GM23338 (cell line): ENCODE data around the gene FUT7. TPM values are rescaled to one million over a fixed set of nuclear protein-coding genes. Genes with fewer than 3 reads are reported as not detected.

ENCODE experiments used
- CREB1 ChIP-seq: fragments of 250-450 bp; sonication (Bioruptor Pico); IDR thresholded peaks from 2 replicates; pipeline ENCODE4 v1.5.0; 2020; ENCODE audit warnings: low read depth, mild to moderate bottlenecking, moderate library complexity
- JUNB ChIP-seq: IDR thresholded peaks from one replicate; pipeline ENCODE4 v1.6.1; 2016; ENCODE audit warnings: antibody characterized with exemption; ENCODE audit not compliant: unreplicated experiment
- NANOG ChIP-seq: IDR thresholded peaks from 2 replicates; pipeline ENCODE4 v1.6.1; 2016; ENCODE audit warnings: antibody characterized with exemption, borderline replicate concordance
- POLR2AphosphoS5 ChIP-seq: IDR thresholded peaks from 2 replicates; pipeline ENCODE4 v1.6.1; 2016; ENCODE audit warnings: antibody characterized with exemption, low read depth
- STAT1 ChIP-seq: IDR thresholded peaks from one replicate; pipeline ENCODE4 v1.6.1; 2016; ENCODE audit warnings: antibody characterized with exemption; ENCODE audit not compliant: unreplicated experiment
- ZNF114 ChIP-seq: fragments of 250-450 bp; sonication (Bioruptor Pico); IDR thresholded peaks from 2 replicates; pipeline ENCODE4 v1.5.0; 2020; ENCODE audit warnings: mild to moderate bottlenecking, moderate library complexity
- ZNF331 ChIP-seq: fragments of 250-450 bp; sonication (Bioruptor Pico); IDR thresholded peaks from 2 replicates; pipeline ENCODE4 v1.5.0; 2020; ENCODE audit warnings: low read depth, mild to moderate bottlenecking, moderate library complexity
- polyA plus RNA-seq: library from polyadenylated mRNA; unstranded; fragments of >200 nt; fragmentation: Nextera tagmentation; extraction: Ambion mirVana; gene quantifications from 2 replicates; pipeline ENCODE4 v1.2.1, GENCODE V29; 2016
- total RNA-seq: library from RNA; depleted of rRNA; stranded (reverse); fragments of >200 nt; shearing (Covaris generic); gene quantifications from 2 replicates; pipeline ENCODE4 v1.2.3, GENCODE V29; 2014
- TF ChIP-seq, protein P1 (sequence below): fragments of 250-450 bp; sonication (Bioruptor Pico); IDR thresholded peaks from 2 replicates; pipeline ENCODE4 v1.5.0; 2020; ENCODE audit warnings: mild to moderate bottlenecking, moderate library complexity
- TF ChIP-seq, protein P2 (sequence below): IDR thresholded peaks from 2 replicates; pipeline ENCODE4 v1.6.1; 2016; ENCODE audit warnings: antibody characterized with exemption
- TF ChIP-seq, protein P3 (sequence below): IDR thresholded peaks from one replicate; pipeline ENCODE4 v1.6.1; 2018; ENCODE audit warnings: antibody characterized with exemption; ENCODE audit not compliant: unreplicated experiment

The FUT7 gene
- total and polyA plus RNA-seq, 2 experiments from 2014 or later: not detected

DNA sequence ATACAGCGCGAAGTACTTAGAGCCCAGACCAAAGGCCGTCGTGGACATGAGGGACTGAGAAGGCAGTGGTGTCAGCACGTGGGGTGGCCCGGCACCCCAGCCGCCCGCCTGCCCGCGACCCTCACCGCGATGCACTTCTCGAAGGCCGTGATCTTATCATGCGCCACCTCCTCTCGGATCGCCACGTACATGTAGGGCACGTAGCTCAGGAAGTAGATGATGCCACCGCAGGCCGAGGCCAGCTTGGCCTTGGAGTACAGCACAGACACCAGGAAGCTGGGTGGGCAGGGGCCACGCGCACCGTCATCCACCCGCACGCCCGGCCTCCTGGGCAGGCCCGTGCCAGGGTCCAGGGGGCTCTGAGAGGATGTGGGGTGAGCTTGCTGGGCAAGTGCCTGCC lies 14.8 kb downstream of the FUT7 start (continued):
- TF ChIP-seq, protein P1, sequence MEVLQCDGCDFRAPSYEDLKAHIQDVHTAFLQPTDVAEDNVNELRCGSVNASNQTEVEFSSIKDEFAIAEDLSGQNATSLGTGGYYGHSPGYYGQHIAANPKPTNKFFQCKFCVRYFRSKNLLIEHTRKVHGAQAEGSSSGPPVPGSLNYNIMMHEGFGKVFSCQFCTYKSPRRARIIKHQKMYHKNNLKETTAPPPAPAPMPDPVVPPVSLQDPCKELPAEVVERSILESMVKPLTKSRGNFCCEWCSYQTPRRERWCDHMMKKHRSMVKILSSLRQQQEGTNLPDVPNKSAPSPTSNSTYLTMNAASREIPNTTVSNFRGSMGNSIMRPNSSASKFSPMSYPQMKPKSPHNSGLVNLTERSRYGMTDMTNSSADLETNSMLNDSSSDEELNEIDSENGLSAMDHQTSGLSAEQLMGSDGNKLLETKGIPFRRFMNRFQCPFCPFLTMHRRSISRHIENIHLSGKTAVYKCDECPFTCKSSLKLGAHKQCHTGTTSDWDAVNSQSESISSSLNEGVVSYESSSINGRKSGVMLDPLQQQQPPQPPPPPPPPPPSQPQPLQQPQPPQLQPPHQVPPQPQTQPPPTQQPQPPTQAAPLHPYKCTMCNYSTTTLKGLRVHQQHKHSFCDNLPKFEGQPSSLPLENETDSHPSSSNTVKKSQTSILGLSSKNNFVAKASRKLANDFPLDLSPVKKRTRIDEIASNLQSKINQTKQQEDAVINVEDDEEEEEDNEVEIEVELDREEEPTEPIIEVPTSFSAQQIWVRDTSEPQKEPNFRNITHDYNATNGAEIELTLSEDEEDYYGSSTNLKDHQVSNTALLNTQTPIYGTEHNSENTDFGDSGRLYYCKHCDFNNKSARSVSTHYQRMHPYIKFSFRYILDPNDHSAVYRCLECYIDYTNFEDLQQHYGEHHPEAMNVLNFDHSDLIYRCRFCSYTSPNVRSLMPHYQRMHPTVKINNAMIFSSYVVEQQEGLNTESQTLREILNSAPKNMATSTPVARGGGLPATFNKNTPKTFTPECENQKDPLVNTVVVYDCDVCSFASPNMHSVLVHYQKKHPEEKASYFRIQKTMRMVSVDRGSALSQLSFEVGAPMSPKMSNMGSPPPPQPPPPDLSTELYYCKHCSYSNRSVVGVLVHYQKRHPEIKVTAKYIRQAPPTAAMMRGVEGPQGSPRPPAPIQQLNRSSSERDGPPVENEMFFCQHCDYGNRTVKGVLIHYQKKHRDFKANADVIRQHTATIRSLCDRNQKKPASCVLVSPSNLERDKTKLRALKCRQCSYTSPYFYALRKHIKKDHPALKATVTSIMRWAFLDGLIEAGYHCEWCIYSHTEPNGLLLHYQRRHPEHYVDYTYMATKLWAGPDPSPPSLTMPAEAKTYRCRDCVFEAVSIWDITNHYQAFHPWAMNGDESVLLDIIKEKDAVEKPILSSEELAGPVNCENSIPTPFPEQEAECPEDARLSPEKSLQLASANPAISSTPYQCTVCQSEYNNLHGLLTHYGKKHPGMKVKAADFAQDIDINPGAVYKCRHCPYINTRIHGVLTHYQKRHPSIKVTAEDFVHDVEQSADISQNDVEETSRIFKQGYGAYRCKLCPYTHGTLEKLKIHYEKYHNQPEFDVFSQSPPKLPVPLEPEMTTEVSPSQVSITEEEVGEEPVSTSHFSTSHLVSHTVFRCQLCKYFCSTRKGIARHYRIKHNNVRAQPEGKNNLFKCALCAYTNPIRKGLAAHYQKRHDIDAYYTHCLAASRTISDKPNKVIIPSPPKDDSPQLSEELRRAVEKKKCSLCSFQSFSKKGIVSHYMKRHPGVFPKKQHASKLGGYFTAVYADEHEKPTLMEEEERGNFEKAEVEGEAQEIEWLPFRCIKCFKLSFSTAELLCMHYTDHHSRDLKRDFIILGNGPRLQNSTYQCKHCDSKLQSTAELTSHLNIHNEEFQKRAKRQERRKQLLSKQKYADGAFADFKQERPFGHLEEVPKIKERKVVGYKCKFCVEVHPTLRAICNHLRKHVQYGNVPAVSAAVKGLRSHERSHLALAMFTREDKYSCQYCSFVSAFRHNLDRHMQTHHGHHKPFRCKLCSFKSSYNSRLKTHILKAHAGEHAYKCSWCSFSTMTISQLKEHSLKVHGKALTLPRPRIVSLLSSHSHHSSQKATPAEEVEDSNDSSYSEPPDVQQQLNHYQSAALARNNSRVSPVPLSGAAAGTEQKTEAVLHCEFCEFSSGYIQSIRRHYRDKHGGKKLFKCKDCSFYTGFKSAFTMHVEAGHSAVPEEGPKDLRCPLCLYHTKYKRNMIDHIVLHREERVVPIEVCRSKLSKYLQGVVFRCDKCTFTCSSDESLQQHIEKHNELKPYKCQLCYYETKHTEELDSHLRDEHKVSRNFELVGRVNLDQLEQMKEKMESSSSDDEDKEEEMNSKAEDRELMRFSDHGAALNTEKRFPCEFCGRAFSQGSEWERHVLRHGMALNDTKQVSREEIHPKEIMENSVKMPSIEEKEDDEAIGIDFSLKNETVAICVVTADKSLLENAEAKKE (CRISPR knock-in tag): no peak
- TF ChIP-seq, protein P2, sequence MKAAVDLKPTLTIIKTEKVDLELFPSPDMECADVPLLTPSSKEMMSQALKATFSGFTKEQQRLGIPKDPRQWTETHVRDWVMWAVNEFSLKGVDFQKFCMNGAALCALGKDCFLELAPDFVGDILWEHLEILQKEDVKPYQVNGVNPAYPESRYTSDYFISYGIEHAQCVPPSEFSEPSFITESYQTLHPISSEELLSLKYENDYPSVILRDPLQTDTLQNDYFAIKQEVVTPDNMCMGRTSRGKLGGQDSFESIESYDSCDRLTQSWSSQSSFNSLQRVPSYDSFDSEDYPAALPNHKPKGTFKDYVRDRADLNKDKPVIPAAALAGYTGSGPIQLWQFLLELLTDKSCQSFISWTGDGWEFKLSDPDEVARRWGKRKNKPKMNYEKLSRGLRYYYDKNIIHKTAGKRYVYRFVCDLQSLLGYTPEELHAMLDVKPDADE: no peak
- no peak for TF ChIP-seq JUNB
- TF ChIP-seq, protein P3, sequence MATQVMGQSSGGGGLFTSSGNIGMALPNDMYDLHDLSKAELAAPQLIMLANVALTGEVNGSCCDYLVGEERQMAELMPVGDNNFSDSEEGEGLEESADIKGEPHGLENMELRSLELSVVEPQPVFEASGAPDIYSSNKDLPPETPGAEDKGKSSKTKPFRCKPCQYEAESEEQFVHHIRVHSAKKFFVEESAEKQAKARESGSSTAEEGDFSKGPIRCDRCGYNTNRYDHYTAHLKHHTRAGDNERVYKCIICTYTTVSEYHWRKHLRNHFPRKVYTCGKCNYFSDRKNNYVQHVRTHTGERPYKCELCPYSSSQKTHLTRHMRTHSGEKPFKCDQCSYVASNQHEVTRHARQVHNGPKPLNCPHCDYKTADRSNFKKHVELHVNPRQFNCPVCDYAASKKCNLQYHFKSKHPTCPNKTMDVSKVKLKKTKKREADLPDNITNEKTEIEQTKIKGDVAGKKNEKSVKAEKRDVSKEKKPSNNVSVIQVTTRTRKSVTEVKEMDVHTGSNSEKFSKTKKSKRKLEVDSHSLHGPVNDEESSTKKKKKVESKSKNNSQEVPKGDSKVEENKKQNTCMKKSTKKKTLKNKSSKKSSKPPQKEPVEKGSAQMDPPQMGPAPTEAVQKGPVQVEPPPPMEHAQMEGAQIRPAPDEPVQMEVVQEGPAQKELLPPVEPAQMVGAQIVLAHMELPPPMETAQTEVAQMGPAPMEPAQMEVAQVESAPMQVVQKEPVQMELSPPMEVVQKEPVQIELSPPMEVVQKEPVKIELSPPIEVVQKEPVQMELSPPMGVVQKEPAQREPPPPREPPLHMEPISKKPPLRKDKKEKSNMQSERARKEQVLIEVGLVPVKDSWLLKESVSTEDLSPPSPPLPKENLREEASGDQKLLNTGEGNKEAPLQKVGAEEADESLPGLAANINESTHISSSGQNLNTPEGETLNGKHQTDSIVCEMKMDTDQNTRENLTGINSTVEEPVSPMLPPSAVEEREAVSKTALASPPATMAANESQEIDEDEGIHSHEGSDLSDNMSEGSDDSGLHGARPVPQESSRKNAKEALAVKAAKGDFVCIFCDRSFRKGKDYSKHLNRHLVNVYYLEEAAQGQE: no peak
- TF ChIP-seq ZNF331 (CRISPR knock-in tag): no peak
- TF ChIP-seq ZNF114 (CRISPR knock-in tag): no peak
- no peak for TF ChIP-seq NANOG
- TF ChIP-seq POLR2AphosphoS5: no peak
- TF ChIP-seq CREB1 (CRISPR knock-in tag): no peak
- no peak for TF ChIP-seq STAT1
